ENCODE results near the gene GPR15LG. TPM values are rescaled to one million over a fixed set of nuclear protein-coding genes. Genes with fewer than 3 reads are reported as not detected.
A peak's percentile ranks its signal among the peaks of the same experiment; 100 is the strongest.
"Not testable (repeated sequence)": the region's sequence is repeated elsewhere in the genome, so short reads cannot be mapped to it uniquely, and the experiment has no call there.

The GPR15LG gene
- total RNA-seq, result not detected

DNA sequence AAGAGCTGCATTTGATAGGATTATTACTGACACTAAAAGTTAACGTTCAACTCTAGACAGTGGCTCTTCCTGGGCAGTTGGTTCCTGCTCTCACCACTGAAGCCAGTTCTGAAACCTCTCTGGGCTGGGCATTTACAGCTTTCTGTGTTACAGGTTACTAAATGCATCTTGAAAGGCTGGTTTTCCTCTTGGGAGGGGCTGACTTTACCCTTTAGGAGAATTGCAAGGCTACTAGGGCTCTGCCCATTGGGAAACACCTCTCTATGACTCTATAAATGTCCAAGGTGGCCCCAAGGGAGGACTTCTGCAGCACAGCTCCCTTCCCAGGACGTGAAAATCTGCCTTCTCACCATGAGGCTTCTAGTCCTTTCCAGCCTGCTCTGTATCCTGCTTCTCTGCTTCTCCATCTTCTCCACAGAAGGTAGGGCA is at the start of gene GPR15LG:
GPR15LG (plus strand) TSS at position 301 of the 429 bp plus-strand sequence; CDS start at position 352, 51 bp downstream.
- no peak for DNase-seq (ENCODE audit: low read depth in 2 of 3, low spot score in 2 of 3)

DNA sequence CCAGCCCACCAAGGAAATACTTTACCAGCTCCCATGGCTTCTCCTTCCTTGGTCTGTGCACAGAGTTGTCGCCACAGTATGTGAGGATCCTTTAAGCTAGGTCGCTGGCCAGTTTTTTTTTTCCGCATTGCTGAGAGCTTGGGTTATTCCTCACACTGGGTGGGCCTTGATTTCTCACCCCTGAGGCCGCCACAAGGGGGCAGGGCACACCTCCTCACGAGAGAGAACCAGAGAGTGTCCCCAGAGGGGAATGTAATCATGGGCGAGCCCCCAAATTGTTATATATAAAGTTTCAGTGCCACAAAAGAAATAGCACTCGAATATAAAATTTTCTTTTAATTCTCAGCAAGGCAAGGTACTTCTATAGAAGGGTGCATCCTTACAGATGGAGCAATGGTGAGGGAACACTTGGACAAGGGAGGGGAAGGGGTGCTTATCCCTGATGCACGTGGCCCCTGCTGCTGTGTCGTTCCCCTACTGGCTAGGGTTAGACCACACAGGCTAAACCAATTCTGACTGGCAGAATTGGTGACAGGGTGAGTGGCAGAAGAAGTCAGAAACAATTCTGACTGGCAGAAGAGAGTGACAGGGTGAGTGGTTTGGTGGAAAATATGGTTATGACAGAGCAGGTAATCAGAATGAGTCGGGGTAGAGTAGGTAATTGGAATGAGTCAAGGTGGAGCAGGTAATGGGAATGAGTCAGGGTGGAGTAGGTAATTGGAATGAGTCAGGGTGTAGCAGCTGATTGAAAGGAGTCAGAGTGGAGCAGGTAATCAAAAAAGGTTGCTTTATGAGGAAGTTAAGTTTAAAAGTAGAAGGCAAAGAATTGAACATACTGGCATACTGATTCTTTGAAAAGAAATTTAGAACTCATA is 47.5 kb upstream of the GPR15LG start:
- not testable (repeated sequence) for DNase-seq (ENCODE audit: low read depth in 2 of 3, low spot score in 2 of 3)

DNA sequence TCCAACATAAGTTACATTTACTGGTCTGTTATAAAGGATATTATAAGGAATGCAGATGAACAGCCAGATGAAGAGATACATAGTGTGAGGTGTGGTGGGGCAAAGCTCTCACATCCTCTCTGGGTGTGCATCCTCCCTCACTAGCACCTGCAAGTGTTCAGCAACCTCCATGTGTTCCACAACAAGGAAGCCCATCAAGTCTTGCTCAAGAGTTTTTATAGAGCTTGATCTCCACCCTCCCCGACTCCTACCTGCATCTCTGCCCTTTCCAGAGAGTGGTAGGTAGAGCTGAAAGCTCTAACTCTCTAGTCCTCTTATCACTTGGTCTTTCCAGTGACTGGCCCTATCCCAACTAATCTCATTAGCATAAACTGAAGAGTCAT is 46.8 kb upstream of the GPR15LG start:
- no peak for DNase-seq (ENCODE audit: low read depth in 2 of 3, low spot score in 2 of 3)

GRCh38 chr10:84135836-84136235 is 37.8 kb upstream of the GPR15LG start:
- no peak for DNase-seq (ENCODE audit: low read depth in 2 of 3, low spot score in 2 of 3)

GRCh38 chr10:84137811-84138210 is 35.8 kb upstream of the GPR15LG start:
- DNase-seq (ENCODE audit: low read depth in 2 of 3, low spot score in 2 of 3), result no peak

DNA sequence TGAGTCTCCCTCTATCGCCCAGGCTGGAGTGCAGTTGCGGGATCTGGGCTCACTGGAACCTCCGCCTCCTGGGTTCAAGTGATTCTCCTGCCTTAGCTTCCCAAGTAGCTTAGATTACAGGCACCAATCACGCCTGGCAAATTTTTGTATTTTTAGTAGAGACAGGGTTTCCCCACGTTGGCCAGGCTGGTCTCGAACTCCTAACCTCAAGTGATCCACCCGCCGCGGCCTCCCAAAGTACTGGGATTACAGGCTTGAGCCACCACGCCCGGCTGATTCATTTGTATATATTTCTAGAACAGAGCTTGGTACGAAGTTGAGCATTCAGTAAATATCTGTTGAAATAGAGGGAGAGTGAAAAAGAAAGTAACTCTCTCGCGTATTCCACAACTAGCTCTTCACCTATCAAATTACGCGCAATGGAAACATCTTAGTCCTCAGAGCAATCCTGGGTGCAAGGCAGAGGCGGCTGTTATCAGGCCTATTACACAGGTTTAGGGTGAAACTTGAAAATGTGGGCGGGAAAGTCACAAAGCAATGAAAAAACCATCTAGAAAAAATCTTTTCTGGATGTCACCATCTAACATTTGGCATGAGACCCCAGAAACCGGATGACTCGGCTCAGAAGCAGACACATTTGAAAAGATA is 35.0 kb upstream of the GPR15LG start:
- DNase-seq (ENCODE audit: low read depth in 2 of 3, low spot score in 2 of 3), result no peak

DNA sequence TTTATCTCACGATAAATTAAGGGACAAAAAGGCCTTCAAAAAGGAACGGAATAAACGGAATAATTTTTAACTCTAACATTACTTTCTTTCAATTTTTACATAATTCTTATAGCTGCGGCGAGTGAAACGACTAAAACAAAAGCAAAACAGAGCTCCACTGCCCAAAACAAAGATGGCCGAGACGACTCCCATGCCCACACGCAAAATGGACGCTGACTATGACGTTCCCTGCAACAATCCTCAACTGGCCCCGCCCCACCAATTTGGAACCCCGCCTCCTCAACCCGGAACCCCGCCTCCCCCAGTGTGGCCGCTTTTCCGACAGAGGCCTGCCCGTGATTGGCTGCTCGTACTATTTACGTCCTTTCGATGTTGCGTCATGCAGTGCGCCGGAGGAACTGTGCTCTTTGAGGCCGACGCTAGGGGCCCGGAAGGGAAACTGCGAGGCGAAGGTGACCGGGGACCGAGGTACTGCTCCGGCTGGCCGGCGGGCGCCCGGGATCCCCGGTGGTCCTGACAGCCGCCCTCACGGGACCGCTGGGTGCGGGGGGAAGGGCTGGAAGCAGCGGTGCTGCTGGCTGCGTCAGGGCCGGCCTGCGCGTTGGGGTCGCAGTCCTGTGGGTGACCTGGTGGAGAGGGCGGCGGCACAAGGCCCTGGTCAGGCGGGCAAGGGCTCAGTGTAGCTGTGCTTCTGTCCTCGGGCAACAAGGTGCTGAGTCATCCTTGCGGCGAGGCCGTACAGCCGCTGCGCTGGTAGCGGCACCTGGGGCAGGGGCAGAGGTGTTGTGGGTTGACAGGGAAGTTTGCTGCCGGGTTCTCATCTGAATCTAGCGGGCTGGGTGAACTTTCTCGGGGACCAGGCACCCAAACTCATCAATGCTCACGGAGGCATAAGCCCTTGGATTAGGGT is 34.2 kb upstream of the GPR15LG start, which contains the start of gene GHITM:
GHITM (plus strand) TSS at position 384 of the 910 bp plus-strand sequence. CDS start 1,992 bp downstream, outside the sequence.
- peak; percentile 96 to 99 (median 99) for DNase-seq (ENCODE audit: low read depth in 2 of 3, low spot score in 2 of 3)

- no peak for DNase-seq (ENCODE audit: low read depth in 2 of 3, low spot score in 2 of 3)
Observed at GRCh38 chr10:84140036-84140379, 33.6 kb upstream of the GPR15LG start.

DNA sequence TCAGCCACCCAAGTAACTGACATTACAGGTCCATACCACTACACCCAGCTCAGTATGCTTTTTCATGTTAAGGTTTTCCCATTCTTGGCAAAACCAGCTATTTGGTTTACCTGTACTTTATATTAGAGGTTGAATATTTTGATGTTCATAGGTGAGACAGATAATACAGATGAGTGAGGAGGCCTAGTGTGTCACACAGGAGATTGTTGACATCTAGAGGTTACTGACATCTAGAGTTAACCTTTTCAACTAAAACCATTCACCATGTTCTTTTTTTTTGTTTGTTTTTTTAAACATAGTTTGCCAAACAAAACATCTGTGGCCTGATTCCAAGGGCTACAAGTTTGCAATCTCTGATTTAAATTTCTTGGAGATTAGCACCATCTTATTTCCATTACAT is 26.3 kb upstream of the GPR15LG start:
- no peak for DNase-seq (ENCODE audit: low read depth in 2 of 3, low spot score in 2 of 3)

DNA sequence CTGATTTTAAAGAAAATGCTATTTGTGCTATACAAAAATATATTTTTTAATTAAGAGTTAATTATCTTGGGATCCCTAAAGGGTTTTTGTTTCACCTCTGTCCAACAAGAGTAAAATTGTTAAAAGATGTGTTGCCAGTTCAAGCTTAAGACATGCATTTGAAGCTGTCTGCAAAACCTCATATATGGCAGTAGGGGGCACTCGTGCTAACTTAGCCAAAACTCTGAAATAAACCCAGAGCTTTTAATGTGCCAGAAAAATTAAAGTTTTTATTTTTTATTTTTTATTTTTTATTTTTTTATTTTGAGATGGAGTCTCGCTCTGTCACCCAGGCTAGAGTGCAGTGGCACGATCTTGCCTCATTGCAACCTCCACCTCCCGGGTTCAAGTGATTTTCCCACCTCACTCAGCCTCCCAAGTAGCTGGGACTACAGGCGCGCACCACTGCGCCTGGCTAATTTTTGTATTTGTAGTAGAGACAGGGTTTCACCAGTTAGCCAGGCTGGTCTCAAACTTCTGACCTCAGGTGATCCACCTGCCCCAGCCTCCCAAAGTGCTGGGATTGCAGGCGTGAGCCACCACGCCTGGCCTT is 25.5 kb upstream of the GPR15LG start:
- peak in 2 of 3 donors; percentile 24 to 60 for DNase-seq (ENCODE audit: low read depth in 2 of 3, low spot score in 2 of 3)

DNA sequence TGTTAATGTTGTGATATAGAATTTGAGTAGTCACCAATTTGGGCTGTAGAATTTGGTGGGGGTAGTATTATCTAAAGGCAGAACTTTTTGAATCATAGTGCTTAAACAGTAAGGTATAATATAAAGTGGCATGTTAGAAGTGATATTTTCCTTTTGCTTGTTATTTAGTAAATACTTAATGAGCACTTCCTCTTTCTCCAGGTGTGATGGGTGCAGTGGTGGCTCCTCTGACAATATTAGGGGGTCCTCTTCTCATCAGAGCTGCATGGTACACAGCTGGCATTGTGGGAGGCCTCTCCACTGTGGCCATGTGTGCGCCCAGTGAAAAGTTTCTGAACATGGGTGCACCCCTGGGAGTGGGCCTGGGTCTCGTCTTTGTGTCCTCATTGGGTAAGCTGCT is 23.7 kb upstream of the GPR15LG start:
- DNase-seq (ENCODE audit: low read depth in 2 of 3, low spot score in 2 of 3), result no peak

DNA sequence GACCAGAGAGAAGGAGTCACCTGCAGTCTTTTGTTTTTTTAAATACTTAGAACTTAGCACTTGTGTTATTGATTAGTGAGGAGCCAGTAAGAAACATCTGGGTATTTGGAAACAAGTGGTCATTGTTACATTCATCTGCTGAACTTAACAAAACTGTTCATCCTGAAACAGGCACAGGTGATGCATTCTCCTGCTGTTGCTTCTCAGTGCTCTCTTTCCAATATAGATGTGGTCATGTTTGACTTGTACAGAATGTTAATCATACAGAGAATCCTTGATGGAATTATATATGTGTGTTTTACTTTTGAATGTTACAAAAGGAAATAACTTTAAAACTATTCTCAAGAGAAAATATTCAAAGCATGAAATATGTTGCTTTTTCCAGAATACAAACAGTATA is 20.8 kb upstream of the GPR15LG start:
- no peak for DNase-seq (ENCODE audit: low read depth in 2 of 3, low spot score in 2 of 3)

GRCh38 chr10:84155521-84155920 is 18.1 kb upstream of the GPR15LG start:
- no peak for DNase-seq (ENCODE audit: low read depth in 2 of 3, low spot score in 2 of 3)

- DNase-seq (ENCODE audit: low read depth in 2 of 3, low spot score in 2 of 3), result no peak
Observed at GRCh38 chr10:84156009-84156408, 17.6 kb upstream of the GPR15LG start.

GRCh38 chr10:84156768-84157167 is 16.8 kb upstream of the GPR15LG start:
- peak in 1 of 3 donors; percentile 38 for DNase-seq (ENCODE audit: low read depth in 2 of 3, low spot score in 2 of 3)

DNA sequence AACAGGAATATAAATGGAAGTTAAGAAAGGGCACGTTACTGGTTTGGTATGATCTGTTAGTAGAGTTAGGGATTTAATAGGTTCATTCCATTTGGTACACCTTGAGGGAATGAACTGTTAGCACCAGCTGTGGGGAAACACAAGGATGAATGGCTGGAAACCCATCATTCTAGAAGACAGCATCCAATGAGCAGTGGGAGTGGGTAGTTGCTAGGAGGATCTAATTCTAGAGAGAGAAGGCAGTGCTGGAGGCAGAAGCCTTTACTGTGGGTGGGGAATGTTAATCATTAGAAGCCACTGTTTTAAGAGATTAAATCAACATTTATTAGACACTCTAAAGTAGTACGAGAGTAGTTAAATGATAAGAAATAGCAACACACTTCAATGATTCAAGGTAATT is 15.5 kb upstream of the GPR15LG start:
- DNase-seq (ENCODE audit: low read depth in 2 of 3, low spot score in 2 of 3), result no peak

DNA sequence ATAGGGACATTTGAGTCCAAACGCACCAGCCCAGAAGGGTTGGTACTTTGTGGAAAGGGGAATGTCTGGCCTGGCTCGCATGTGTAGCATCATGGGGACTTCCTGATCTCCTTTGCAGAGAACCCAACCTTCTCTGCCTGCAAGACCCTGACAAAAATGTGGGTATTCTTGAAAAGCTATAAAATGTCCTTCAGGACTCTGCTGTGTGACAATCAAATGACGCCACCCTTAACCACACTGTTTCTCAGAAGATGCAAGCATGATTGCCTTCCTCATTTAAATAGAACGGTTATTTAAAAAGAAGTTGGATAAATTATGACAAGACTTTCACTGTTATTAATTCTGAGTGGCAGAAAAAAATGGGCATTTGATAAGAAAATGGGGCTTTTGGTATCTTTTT is 15.1 kb upstream of the GPR15LG start:
- DNase-seq (ENCODE audit: low read depth in 2 of 3, low spot score in 2 of 3), result no peak

- DNase-seq (ENCODE audit: low read depth in 2 of 3, low spot score in 2 of 3), result no peak
Observed at GRCh38 chr10:84159076-84159685, 14.4 kb upstream of the GPR15LG start.

DNA sequence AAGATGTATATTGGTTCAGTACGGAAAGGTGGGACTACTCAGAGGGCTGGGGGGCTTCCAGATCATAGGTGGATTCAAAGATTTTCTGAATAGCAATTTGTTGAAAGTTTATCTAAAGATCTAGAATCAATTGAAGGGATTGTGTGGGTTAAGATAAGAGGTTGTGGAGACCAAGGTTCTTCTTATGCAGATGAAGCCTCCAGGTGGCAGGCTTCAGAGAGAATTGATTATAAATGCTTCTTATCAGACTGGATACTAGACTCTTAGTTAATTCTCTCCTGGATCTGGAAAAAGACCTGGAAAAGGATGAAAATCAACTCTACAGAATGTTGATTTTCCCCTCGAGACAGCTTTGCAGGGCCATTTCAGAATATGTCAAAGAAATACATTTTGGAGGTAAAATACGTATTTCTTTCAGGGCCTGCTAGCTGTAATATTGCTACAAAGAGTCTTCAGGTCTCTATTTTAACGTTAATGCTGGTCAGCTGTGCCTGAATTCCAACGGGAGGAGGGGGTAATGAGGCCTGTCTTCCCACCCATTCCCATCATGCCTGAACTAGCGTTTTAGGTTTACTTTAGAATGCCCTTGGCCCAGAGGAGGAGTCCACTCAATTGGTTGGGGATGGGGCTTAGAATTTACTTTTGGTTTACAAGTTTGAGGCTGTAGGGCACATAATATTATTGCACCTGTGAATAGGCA is 12.8 kb upstream of the GPR15LG start:
- no peak for DNase-seq (ENCODE audit: low read depth in 2 of 3, low spot score in 2 of 3)

- no peak for DNase-seq (ENCODE audit: low read depth in 2 of 3, low spot score in 2 of 3)
Observed at GRCh38 chr10:84163996-84164395, 9.6 kb upstream of the GPR15LG start.

All from hematopoietic multipotent progenitor cell (in vitro differentiated cells).